Measurements from ENCODE around the gene SYMPK.
"Not testable (repeated sequence)": the region's sequence is repeated elsewhere in the genome, so short reads cannot be mapped to it uniquely, and the experiment has no call there.

Gene SYMPK

GRCh38 chr19:45897261-45897812 is 34.4 kb upstream of the SYMPK start:
- H3K9me3 ChIP-seq (replicated peaks in 1 of 2; ENCODE audit: control insufficient read depth in 2 of 2, insufficient read depth in 1 of 2, low read depth in 1 of 2, low read length in 2 of 2), result no peaks in the 10 kb centered on the region
- H3K18ac ChIP-seq (ENCODE audit: low read length), result no peak overlapping the region
- no peak overlapping the region for H2BK120ac ChIP-seq (ENCODE audit: low read depth, low read length)
- no peak overlapping the region for H2BK5ac ChIP-seq (ENCODE audit: low read length)
- peaks cover 0 to 19% (median 9%) of the 10 kb centered on the region in 3 experiments for H3K27me3 ChIP-seq (ENCODE audit: control insufficient read depth in 3 of 3, insufficient read depth in 3 of 3, low read depth in 1 of 3, low read length in 3 of 3)
- H3K4me3 ChIP-seq (ENCODE audit: low read length in 2 of 2), result no peak overlapping the region
- H4K91ac ChIP-seq (ENCODE audit: low read depth, low read length, poor library complexity), result no peak overlapping the region
- no peak overlapping the region for H3K9ac ChIP-seq (ENCODE audit: low read depth, low read length, poor library complexity)
- no peak overlapping the region for H2BK15ac ChIP-seq (ENCODE audit: low read length)
- DNase-seq (ENCODE audit: low spot score), result no peak
- no peak overlapping the region for H3K27ac ChIP-seq (replicated peaks; ENCODE audit: low read length)
- H3K4ac ChIP-seq (ENCODE audit: low read length), result no peak overlapping the region
- no CpG with 5 or more reads among the region's 8 CpGs for WGBS, 2 donors (ENCODE audit: extremely low coverage in 2 of 2, insufficient read length in 2 of 2, insufficient replicate concordance in 1 of 2)
- H3K79me1 ChIP-seq (ENCODE audit: low read depth, low read length), result peaks cover 6% of the 10 kb centered on the region
- H3K23ac ChIP-seq (ENCODE audit: low read depth, low read length, poor library complexity), result no peak overlapping the region
- H3K36me3 ChIP-seq (replicated peaks in 1 of 2; ENCODE audit: control insufficient read depth in 2 of 2, insufficient read depth in 2 of 2, low read length in 2 of 2), result peaks cover 17 to 52% of the 10 kb centered on the region in 2 donors
- no peak overlapping the region for H3K14ac ChIP-seq (ENCODE audit: low read length)
- H3K4me2 ChIP-seq (ENCODE audit: insufficient read depth, low read length, poor library complexity, severe bottlenecking), result no peak overlapping the region
- H4K8ac ChIP-seq (ENCODE audit: low read depth, low read length), result no peak overlapping the region
- H2AK5ac ChIP-seq (ENCODE audit: low read depth, low read length), result no peak overlapping the region
- H3K4me1 ChIP-seq (ENCODE audit: control insufficient read depth in 2 of 2, insufficient read depth in 1 of 2, low read depth in 1 of 2, low read length in 2 of 2), result peaks cover 6 to 8% of the 10 kb centered on the region in 2 donors
- H2BK12ac ChIP-seq (ENCODE audit: low read length), result no peak overlapping the region
- no peak overlapping the region for H2AFZ ChIP-seq (ENCODE audit: low read length)

- H3K4me1 ChIP-seq (ENCODE audit: control insufficient read depth in 2 of 2, insufficient read depth in 1 of 2, low read depth in 1 of 2, low read length in 2 of 2); H3K4me3 ChIP-seq (ENCODE audit: low read length in 2 of 2); H2BK12ac ChIP-seq (ENCODE audit: low read length); H3K23ac ChIP-seq (ENCODE audit: low read depth, low read length, poor library complexity); H3K14ac ChIP-seq (ENCODE audit: low read length); H4K8ac ChIP-seq (ENCODE audit: low read depth, low read length); H3K9ac ChIP-seq (ENCODE audit: low read depth, low read length, poor library complexity); H3K27me3 ChIP-seq (ENCODE audit: control insufficient read depth in 3 of 3, insufficient read depth in 3 of 3, low read depth in 1 of 3, low read length in 3 of 3); H3K79me1 ChIP-seq (ENCODE audit: low read depth, low read length); H4K91ac ChIP-seq (ENCODE audit: low read depth, low read length, poor library complexity); H2AK5ac ChIP-seq (ENCODE audit: low read depth, low read length); H2BK120ac ChIP-seq (ENCODE audit: low read depth, low read length); H3K9me3 ChIP-seq (replicated peaks in 1 of 2; ENCODE audit: control insufficient read depth in 2 of 2, insufficient read depth in 1 of 2, low read depth in 1 of 2, low read length in 2 of 2); H2BK15ac ChIP-seq (ENCODE audit: low read length); H2BK5ac ChIP-seq (ENCODE audit: low read length); H3K4ac ChIP-seq (ENCODE audit: low read length); H2AFZ ChIP-seq (ENCODE audit: low read length); H3K18ac ChIP-seq (ENCODE audit: low read length); H3K4me2 ChIP-seq (ENCODE audit: insufficient read depth, low read length, poor library complexity, severe bottlenecking); H3K27ac ChIP-seq (replicated peaks; ENCODE audit: low read length); DNase-seq (ENCODE audit: low spot score): not testable (repeated sequence)
- H3K36me3 ChIP-seq (replicated peaks in 1 of 2; ENCODE audit: control insufficient read depth in 2 of 2, insufficient read depth in 2 of 2, low read length in 2 of 2), result peaks cover 19 to 52% of the 10 kb centered on the region in 2 donors
- no CpG with 5 or more reads among the region's 12 CpGs for WGBS, 2 donors (ENCODE audit: extremely low coverage in 2 of 2, insufficient read length in 2 of 2, insufficient replicate concordance in 1 of 2)
These were observed 33.1 kb upstream of the SYMPK start for GRCh38 chr19:45895983-45896599.

- no peak overlapping the region for H3K18ac ChIP-seq (ENCODE audit: low read length)
- H3K9me3 ChIP-seq (replicated peaks in 1 of 2; ENCODE audit: control insufficient read depth in 2 of 2, insufficient read depth in 1 of 2, low read depth in 1 of 2, low read length in 2 of 2), result no peaks in the 10 kb centered on the region
- H4K91ac ChIP-seq (ENCODE audit: low read depth, low read length, poor library complexity), result no peak overlapping the region
- WGBS, 2 donors (ENCODE audit: extremely low coverage in 2 of 2, insufficient read length in 2 of 2, insufficient replicate concordance in 1 of 2), result no CpG with 5 or more reads among the region's 9 CpGs
- no peak overlapping the region for H3K4me2 ChIP-seq (ENCODE audit: insufficient read depth, low read length, poor library complexity, severe bottlenecking)
- peak overlapping the region; percentile 46 for H3K27ac ChIP-seq (replicated peaks; ENCODE audit: low read length)
- no peak overlapping the region for H3K4me3 ChIP-seq (ENCODE audit: low read length in 2 of 2)
- no peak overlapping the region for H2BK12ac ChIP-seq (ENCODE audit: low read length)
- peak overlapping the region; percentile 25 for H2BK15ac ChIP-seq (ENCODE audit: low read length)
- no peak overlapping the region for H2AFZ ChIP-seq (ENCODE audit: low read length)
- H3K36me3 ChIP-seq (replicated peaks in 1 of 2; ENCODE audit: control insufficient read depth in 2 of 2, insufficient read depth in 2 of 2, low read length in 2 of 2), result peaks cover 15 to 46% of the 10 kb centered on the region in 2 donors
- peaks cover 0 to 2% of the 10 kb centered on the region in 2 donors for H3K4me1 ChIP-seq (ENCODE audit: control insufficient read depth in 2 of 2, insufficient read depth in 1 of 2, low read depth in 1 of 2, low read length in 2 of 2)
- no peak for DNase-seq (ENCODE audit: low spot score)
- no peaks in the 10 kb centered on the region for H3K79me1 ChIP-seq (ENCODE audit: low read depth, low read length)
- H3K23ac ChIP-seq (ENCODE audit: low read depth, low read length, poor library complexity), result no peak overlapping the region
- peaks cover 0 to 3% (median 0%) of the 10 kb centered on the region in 3 experiments for H3K27me3 ChIP-seq (ENCODE audit: control insufficient read depth in 3 of 3, insufficient read depth in 3 of 3, low read depth in 1 of 3, low read length in 3 of 3)
- H4K8ac ChIP-seq (ENCODE audit: low read depth, low read length), result no peak overlapping the region
- no peak overlapping the region for H3K9ac ChIP-seq (ENCODE audit: low read depth, low read length, poor library complexity)
- no peak overlapping the region for H3K4ac ChIP-seq (ENCODE audit: low read length)
- no peak overlapping the region for H3K14ac ChIP-seq (ENCODE audit: low read length)
- no peak overlapping the region for H2AK5ac ChIP-seq (ENCODE audit: low read depth, low read length)
- H2BK5ac ChIP-seq (ENCODE audit: low read length), result no peak overlapping the region
- H2BK120ac ChIP-seq (ENCODE audit: low read depth, low read length), result no peak overlapping the region
These were observed 32.6 kb upstream of the SYMPK start for GRCh38 chr19:45895519-45895972.

- no peak overlapping the region for H3K23ac ChIP-seq (ENCODE audit: low read depth, low read length, poor library complexity)
- H3K14ac ChIP-seq (ENCODE audit: low read length), result no peak overlapping the region
- H2AK5ac ChIP-seq (ENCODE audit: low read depth, low read length), result no peak overlapping the region
- H4K8ac ChIP-seq (ENCODE audit: low read depth, low read length), result no peak overlapping the region
- no CpG with 5 or more reads among the region's 17 CpGs for WGBS, 2 donors (ENCODE audit: extremely low coverage in 2 of 2, insufficient read length in 2 of 2, insufficient replicate concordance in 1 of 2)
- no peak for DNase-seq (ENCODE audit: low spot score)
- H3K9me3 ChIP-seq (replicated peaks in 1 of 2; ENCODE audit: control insufficient read depth in 2 of 2, insufficient read depth in 1 of 2, low read depth in 1 of 2, low read length in 2 of 2), result no peaks in the 10 kb centered on the region
- no peak overlapping the region for H2BK120ac ChIP-seq (ENCODE audit: low read depth, low read length)
- no peak overlapping the region for H2AFZ ChIP-seq (ENCODE audit: low read length)
- no peaks in the 10 kb centered on the region for H3K27me3 ChIP-seq (ENCODE audit: control insufficient read depth in 3 of 3, insufficient read depth in 3 of 3, low read depth in 1 of 3, low read length in 3 of 3)
- no peak overlapping the region for H3K4ac ChIP-seq (ENCODE audit: low read length)
- no peak overlapping the region for H2BK15ac ChIP-seq (ENCODE audit: low read length)
- no peak overlapping the region for H3K9ac ChIP-seq (ENCODE audit: low read depth, low read length, poor library complexity)
- peaks cover 8 to 14% of the 10 kb centered on the region in 2 donors for H3K36me3 ChIP-seq (replicated peaks in 1 of 2; ENCODE audit: control insufficient read depth in 2 of 2, insufficient read depth in 2 of 2, low read length in 2 of 2)
- no peak overlapping the region for H3K27ac ChIP-seq (replicated peaks; ENCODE audit: low read length)
- H4K91ac ChIP-seq (ENCODE audit: low read depth, low read length, poor library complexity), result no peak overlapping the region
- no peak overlapping the region for H3K18ac ChIP-seq (ENCODE audit: low read length)
- H2BK12ac ChIP-seq (ENCODE audit: low read length), result no peak overlapping the region
- peaks cover 0 to 4% of the 10 kb centered on the region in 2 donors for H3K4me1 ChIP-seq (ENCODE audit: control insufficient read depth in 2 of 2, insufficient read depth in 1 of 2, low read depth in 1 of 2, low read length in 2 of 2)
- no peak overlapping the region for H3K4me3 ChIP-seq (ENCODE audit: low read length in 2 of 2)
- H3K4me2 ChIP-seq (ENCODE audit: insufficient read depth, low read length, poor library complexity, severe bottlenecking), result no peak overlapping the region
- no peak overlapping the region for H2BK5ac ChIP-seq (ENCODE audit: low read length)
- no peaks in the 10 kb centered on the region for H3K79me1 ChIP-seq (ENCODE audit: low read depth, low read length)
These were observed 27.9 kb upstream of the SYMPK start for GRCh38 chr19:45890877-45891276.
